OCI-LY7 (cell line): Measurements from ENCODE around the gene RPL18.

ENCODE experiments used
- EZH2phosphoT487 ChIP-seq: fragments of 200-600 bp; sonication (generic); IDR thresholded peaks from 2 replicates; pipeline ENCODE4 v1.6.1; 2018; ENCODE audit warnings: low read depth, borderline replicate concordance, mild to moderate bottlenecking, mixed run types, antibody characterized with exemption, low read length, moderate library complexity, mixed read lengths
- TF ChIP-seq, protein P1 (sequence below): fragments of 200-600 bp; sonication (generic); conservative IDR thresholded peaks from 2 replicates; pipeline ENCODE4 v1.5.1; 2014; ENCODE audit warnings: mild to moderate bottlenecking, antibody characterized with exemption, low read length, moderate library complexity, mixed read lengths

DNA sequence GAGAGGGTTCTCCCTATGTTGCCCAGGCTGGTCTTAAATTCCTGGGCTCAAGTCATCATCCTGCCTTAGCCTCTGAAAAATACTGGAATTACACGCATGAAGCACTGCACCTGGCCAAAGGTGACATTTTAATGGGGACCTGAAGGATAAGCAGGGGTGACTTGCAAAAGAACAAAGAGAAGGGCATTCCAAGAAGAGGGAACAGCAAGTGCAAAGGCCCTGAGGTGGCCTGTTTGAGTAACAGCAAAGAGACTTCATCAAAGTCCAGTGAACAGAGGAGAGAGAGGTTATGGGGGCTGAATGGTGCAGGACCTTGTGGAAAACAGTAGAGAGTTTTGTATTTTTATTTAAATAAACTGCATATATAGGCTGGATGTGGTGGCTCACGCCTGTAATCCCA, 22.9 kb upstream of the RPL18 start:
- TF ChIP-seq, protein P1, sequence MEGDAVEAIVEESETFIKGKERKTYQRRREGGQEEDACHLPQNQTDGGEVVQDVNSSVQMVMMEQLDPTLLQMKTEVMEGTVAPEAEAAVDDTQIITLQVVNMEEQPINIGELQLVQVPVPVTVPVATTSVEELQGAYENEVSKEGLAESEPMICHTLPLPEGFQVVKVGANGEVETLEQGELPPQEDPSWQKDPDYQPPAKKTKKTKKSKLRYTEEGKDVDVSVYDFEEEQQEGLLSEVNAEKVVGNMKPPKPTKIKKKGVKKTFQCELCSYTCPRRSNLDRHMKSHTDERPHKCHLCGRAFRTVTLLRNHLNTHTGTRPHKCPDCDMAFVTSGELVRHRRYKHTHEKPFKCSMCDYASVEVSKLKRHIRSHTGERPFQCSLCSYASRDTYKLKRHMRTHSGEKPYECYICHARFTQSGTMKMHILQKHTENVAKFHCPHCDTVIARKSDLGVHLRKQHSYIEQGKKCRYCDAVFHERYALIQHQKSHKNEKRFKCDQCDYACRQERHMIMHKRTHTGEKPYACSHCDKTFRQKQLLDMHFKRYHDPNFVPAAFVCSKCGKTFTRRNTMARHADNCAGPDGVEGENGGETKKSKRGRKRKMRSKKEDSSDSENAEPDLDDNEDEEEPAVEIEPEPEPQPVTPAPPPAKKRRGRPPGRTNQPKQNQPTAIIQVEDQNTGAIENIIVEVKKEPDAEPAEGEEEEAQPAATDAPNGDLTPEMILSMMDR, result no peak
- no peak for TF ChIP-seq EZH2phosphoT487
